Measurements from ENCODE around the gene TNFSF10.

GRCh38 chr3:172456404-172456803 lies 66.8 kb downstream of the TNFSF10 start:
- TF ChIP-seq EZH2 (IDR thresholded peaks at IDR 0.05; ENCODE audit: borderline replicate concordance, insufficient read depth, low read depth, low read length, poor library complexity, severe bottlenecking): no peak
- TF ChIP-seq, protein P1, sequence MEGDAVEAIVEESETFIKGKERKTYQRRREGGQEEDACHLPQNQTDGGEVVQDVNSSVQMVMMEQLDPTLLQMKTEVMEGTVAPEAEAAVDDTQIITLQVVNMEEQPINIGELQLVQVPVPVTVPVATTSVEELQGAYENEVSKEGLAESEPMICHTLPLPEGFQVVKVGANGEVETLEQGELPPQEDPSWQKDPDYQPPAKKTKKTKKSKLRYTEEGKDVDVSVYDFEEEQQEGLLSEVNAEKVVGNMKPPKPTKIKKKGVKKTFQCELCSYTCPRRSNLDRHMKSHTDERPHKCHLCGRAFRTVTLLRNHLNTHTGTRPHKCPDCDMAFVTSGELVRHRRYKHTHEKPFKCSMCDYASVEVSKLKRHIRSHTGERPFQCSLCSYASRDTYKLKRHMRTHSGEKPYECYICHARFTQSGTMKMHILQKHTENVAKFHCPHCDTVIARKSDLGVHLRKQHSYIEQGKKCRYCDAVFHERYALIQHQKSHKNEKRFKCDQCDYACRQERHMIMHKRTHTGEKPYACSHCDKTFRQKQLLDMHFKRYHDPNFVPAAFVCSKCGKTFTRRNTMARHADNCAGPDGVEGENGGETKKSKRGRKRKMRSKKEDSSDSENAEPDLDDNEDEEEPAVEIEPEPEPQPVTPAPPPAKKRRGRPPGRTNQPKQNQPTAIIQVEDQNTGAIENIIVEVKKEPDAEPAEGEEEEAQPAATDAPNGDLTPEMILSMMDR (IDR thresholded peaks at IDR 0.05): no peak
